Stimulated activated memory B cell treated with anti-CD40 and anti-IgM and Interleukin-4, amounts not matched to agents 10 μg/mL and 1 μg/mL and 100 μg/mL, for 72 hours (primary cell): ENCODE results near the gene BTRC.
"Not testable (repeated sequence)": the region's sequence is repeated elsewhere in the genome, so short reads cannot be mapped to it uniquely, and the experiment has no call there.

Experiments used
- ATAC-seq: fragments of 150-1000 bp; cut with Tn5 transposase; 2 replicates; pipeline ENCODE4 v1.10.0; 2021
- H3K27ac Mint-ChIP-seq: one replicate; pipeline ENCODE4 v1.8.0; 2022; ENCODE audit warnings: mild to moderate bottlenecking, mixed read lengths
- H3K27me3 Mint-ChIP-seq: one replicate; pipeline ENCODE4 v1.8.0; 2022; ENCODE audit warnings: mixed read lengths
- H3K36me3 Mint-ChIP-seq: one replicate; pipeline ENCODE4 v1.8.0; 2022; ENCODE audit warnings: mixed read lengths
- H3K4me1 Mint-ChIP-seq: one replicate; pipeline ENCODE4 v1.8.0; 2022; ENCODE audit warnings: mixed read lengths
- H3K4me3 Mint-ChIP-seq: one replicate; pipeline ENCODE4 v1.8.0; 2022; ENCODE audit warnings: mild to moderate bottlenecking, moderate library complexity, mixed read lengths
- H3K9me3 Mint-ChIP-seq: one replicate; pipeline ENCODE4 v1.8.0; 2022; ENCODE audit warnings: mixed read lengths

The BTRC gene

GRCh38 chr10:101330631-101331225, 23.2 kb upstream of the BTRC start:
- H3K27ac Mint-ChIP-seq, result peak overlapping the region; percentile 2
- peaks cover 4% of the 10 kb centered on the region for H3K9me3 Mint-ChIP-seq
- H3K4me3 Mint-ChIP-seq, result no peak overlapping the region
- no peak for ATAC-seq
- no peaks in the 10 kb centered on the region for H3K36me3 Mint-ChIP-seq
- H3K27me3 Mint-ChIP-seq, result no peaks in the 10 kb centered on the region
- peaks cover 8% of the 10 kb centered on the region for H3K4me1 Mint-ChIP-seq

- no peak overlapping the region for H3K4me3 Mint-ChIP-seq
- ATAC-seq, result no peak
- no peak overlapping the region for H3K27ac Mint-ChIP-seq
- H3K9me3 Mint-ChIP-seq, result peaks cover under 1% of the 10 kb centered on the region
- no peaks in the 10 kb centered on the region for H3K36me3 Mint-ChIP-seq
- H3K4me1 Mint-ChIP-seq, result peaks cover 8% of the 10 kb centered on the region
- no peaks in the 10 kb centered on the region for H3K27me3 Mint-ChIP-seq
These were observed 22.0 kb upstream of the BTRC start for GRCh38 chr10:101331956-101332355.

DNA sequence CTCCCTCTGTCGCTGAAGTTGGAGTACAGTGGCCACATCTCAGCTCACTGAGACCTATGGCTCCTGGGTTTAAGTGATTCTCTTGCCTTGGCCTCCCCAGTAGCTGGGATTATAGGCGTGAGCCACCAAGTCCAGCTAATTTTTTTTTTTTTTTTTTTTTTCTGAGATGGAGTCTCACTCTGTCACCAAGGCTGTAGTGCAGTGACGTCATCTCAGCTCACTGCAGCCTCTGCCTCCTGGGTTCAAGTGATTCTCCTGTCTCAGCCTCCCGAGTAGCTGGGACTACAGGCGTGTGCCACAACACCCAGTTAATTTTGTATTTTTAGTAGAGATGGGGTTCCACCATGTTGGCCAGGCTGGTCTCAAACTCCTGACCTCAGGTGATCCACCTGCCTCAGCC, 19.7 kb upstream of the BTRC start:
- not testable (repeated sequence) for ATAC-seq, H3K4me1 Mint-ChIP-seq, H3K36me3 Mint-ChIP-seq

DNA sequence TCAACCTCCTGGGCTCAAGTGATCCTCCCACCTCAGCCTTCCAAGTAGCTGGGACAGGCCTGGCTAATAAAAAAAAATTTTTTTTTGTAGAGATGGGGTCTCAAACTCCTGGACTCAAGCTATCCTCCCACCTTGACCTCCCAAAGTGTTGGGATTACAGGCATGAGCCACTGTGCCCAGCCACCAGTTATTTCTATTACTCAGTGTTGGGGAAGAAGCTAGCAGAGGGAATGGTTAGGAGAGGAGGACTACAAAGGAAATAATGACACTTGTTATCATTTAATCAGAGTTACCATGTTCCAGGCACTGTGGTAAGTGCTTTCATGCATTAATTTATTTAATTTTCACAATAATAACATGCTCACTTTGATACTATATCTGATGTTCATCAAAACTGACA, 17.6 kb upstream of the BTRC start:
- H3K9me3 Mint-ChIP-seq, result no peaks in the 10 kb centered on the region

More for the DNA sequence above, 19.7 kb upstream of the BTRC start:
- H3K9me3 Mint-ChIP-seq, H3K27ac Mint-ChIP-seq, H3K27me3 Mint-ChIP-seq, H3K4me3 Mint-ChIP-seq: not testable (repeated sequence)

GRCh38 chr10:101337836-101338235, 16.1 kb upstream of the BTRC start:
- Mint-ChIP-seq H3K27ac (no peak overlapping the region), H3K9me3 (no peaks in the 10 kb centered on the region), H3K36me3 (no peaks in the 10 kb centered on the region), H3K27me3 (peaks cover 8% of the 10 kb centered on the region), H3K4me3 (no peak overlapping the region), H3K4me1 (no peaks in the 10 kb centered on the region)
- no peak for ATAC-seq

More for the DNA sequence above, 17.6 kb upstream of the BTRC start:
- Mint-ChIP-seq H3K36me3 (no peaks in the 10 kb centered on the region), H3K27ac (no peak overlapping the region), H3K4me1 (no peaks in the 10 kb centered on the region), H3K4me3 (no peak overlapping the region), H3K27me3 (peaks cover 8% of the 10 kb centered on the region)
- no peak for ATAC-seq

- no peaks in the 10 kb centered on the region for H3K4me1 Mint-ChIP-seq
- H3K27me3 Mint-ChIP-seq, result peaks cover 8% of the 10 kb centered on the region
- no peak overlapping the region for H3K4me3 Mint-ChIP-seq
- ATAC-seq, result no peak
- no peaks in the 10 kb centered on the region for H3K9me3 Mint-ChIP-seq
- H3K27ac Mint-ChIP-seq, result no peak overlapping the region
- no peaks in the 10 kb centered on the region for H3K36me3 Mint-ChIP-seq
These were observed 12.5 kb upstream of the BTRC start for GRCh38 chr10:101341438-101341837.

DNA sequence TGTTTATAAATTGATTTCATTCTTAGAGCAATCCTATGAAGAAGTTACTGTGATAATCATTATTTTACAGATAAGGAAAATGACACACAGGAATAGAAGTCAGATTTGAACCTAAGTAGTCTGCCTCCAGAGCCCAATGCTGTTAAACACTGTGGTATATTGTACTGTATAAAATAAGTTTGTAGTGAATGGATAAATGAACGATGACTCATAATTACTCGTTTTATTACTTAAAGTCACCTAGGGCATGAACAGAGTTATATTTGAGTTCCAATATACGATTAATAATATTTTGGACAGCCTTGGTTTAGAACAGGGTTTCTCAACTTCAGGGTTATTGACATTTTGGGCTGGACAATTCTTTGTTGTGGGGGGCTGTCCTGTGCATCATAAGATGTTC, 7.8 kb upstream of the BTRC start:
- Mint-ChIP-seq H3K4me3 (no peak overlapping the region), H3K36me3 (no peaks in the 10 kb centered on the region), H3K9me3 (no peaks in the 10 kb centered on the region), H3K27me3 (peaks cover 18% of the 10 kb centered on the region), H3K4me1 (no peaks in the 10 kb centered on the region), H3K27ac (no peak overlapping the region)
- no peak for ATAC-seq

DNA sequence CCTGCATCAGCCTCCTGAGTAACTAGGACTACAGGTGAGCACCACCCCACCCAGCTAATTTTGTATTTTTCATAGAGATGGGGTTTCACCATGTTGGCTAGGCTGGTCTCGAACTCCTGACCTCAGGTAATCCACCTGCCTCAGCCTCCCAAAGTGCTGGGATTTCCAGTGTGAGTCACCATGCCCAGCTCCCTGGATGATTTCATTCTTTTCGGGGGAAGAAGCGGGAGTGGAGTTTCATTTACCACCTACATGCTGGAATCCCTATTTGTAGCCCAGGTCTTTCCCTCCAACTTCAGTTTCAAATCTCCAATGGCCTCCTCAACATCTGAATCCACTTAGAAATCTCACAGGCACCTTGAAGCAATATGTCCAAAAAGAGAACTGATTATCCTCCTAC, 2.9 kb upstream of the BTRC start:
- H3K36me3 Mint-ChIP-seq, result no peaks in the 10 kb centered on the region
- peaks cover 18% of the 10 kb centered on the region for H3K27me3 Mint-ChIP-seq
- no peak overlapping the region for H3K4me3 Mint-ChIP-seq
- no peak for ATAC-seq
- H3K9me3 Mint-ChIP-seq, result no peaks in the 10 kb centered on the region
- no peak overlapping the region for H3K27ac Mint-ChIP-seq
- H3K4me1 Mint-ChIP-seq, result peaks cover 20% of the 10 kb centered on the region

GRCh38 chr10:101351477-101351876, 2.5 kb upstream of the BTRC start:
- H3K27ac Mint-ChIP-seq, result no peak overlapping the region
- no peaks in the 10 kb centered on the region for H3K36me3 Mint-ChIP-seq
- H3K9me3 Mint-ChIP-seq, result no peaks in the 10 kb centered on the region
- no peak overlapping the region for H3K4me3 Mint-ChIP-seq
- no peak for ATAC-seq
- peaks cover 18% of the 10 kb centered on the region for H3K27me3 Mint-ChIP-seq
- H3K4me1 Mint-ChIP-seq, result peaks cover 20% of the 10 kb centered on the region

GRCh38 chr10:101352857-101353256, 1.1 kb upstream of the BTRC start:
- H3K27ac Mint-ChIP-seq, ATAC-seq, H3K4me3 Mint-ChIP-seq, H3K36me3 Mint-ChIP-seq, H3K9me3 Mint-ChIP-seq: not testable (repeated sequence)
- Mint-ChIP-seq H3K4me1 (peaks cover 20% of the 10 kb centered on the region), H3K27me3 (peaks cover 18% of the 10 kb centered on the region)

- Mint-ChIP-seq H3K36me3 (no peaks in the 10 kb centered on the region), H3K9me3 (no peaks in the 10 kb centered on the region), H3K4me1 (peaks cover 26% of the 10 kb centered on the region), H3K27me3 (peaks cover 9% of the 10 kb centered on the region), H3K27ac (peak overlapping the region; percentile 94), H3K4me3 (peak overlapping the region; percentile 92)
- ATAC-seq, result peak; percentile 13
These were observed 535 bp downstream of the BTRC start for GRCh38 chr10:101354328-101355071.

GRCh38 chr10:101355072-101355706, 1.2 kb downstream of the BTRC start:
- H3K36me3 Mint-ChIP-seq, result no peaks in the 10 kb centered on the region
- H3K4me1 Mint-ChIP-seq, result peaks cover 26% of the 10 kb centered on the region
- no peak for ATAC-seq
- H3K27me3 Mint-ChIP-seq, result peaks cover 8% of the 10 kb centered on the region
- peak overlapping the region; percentile 92 for H3K4me3 Mint-ChIP-seq
- peak overlapping the region; percentile 94 for H3K27ac Mint-ChIP-seq
- no peaks in the 10 kb centered on the region for H3K9me3 Mint-ChIP-seq

- Mint-ChIP-seq H3K36me3 (no peaks in the 10 kb centered on the region), H3K27ac (no peak overlapping the region), H3K4me3 (no peak overlapping the region), H3K27me3 (no peaks in the 10 kb centered on the region), H3K4me1 (peaks cover 26% of the 10 kb centered on the region), H3K9me3 (no peaks in the 10 kb centered on the region)
- no peak for ATAC-seq
These were observed 2.2 kb downstream of the BTRC start for GRCh38 chr10:101356132-101356531.

DNA sequence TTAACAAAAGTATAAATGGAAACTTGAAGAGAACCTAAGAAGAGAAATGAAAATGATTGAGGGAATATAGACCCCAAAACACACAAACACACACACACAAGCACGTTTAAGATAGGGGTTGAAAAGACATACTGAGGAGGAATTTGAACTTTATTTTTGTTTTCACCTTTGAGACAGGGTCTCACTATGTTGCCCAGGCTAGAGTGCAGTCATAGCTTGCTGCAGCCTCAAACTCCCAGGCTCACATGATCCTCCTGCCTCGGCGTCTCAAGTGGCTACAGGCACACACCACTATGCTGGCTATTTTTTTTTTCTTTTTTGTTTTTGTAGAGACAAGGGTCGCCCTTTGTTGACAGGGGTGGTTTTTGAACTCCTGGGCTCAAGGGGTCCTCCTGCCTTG, 4.0 kb downstream of the BTRC start:
- Mint-ChIP-seq H3K27ac (no peak overlapping the region), H3K36me3 (peaks cover 10% of the 10 kb centered on the region)
- no peak for ATAC-seq

GRCh38 chr10:101358706-101359300, 4.8 kb downstream of the BTRC start:
- ATAC-seq, result no peak
- Mint-ChIP-seq H3K4me3 (no peak overlapping the region), H3K9me3 (no peaks in the 10 kb centered on the region), H3K36me3 (peaks cover 10% of the 10 kb centered on the region), H3K27me3 (no peaks in the 10 kb centered on the region), H3K27ac (peak overlapping the region; percentile 8), H3K4me1 (peaks cover 30% of the 10 kb centered on the region)

More for the DNA sequence above, 4.0 kb downstream of the BTRC start:
- Mint-ChIP-seq H3K4me1 (peaks cover 26% of the 10 kb centered on the region), H3K9me3 (no peaks in the 10 kb centered on the region), H3K4me3 (no peak overlapping the region), H3K27me3 (no peaks in the 10 kb centered on the region)
